ENCODE data around the gene RTN4RL2. TPM values are rescaled to one million over a fixed set of nuclear protein-coding genes. Genes with fewer than 3 reads are reported as not detected.
A peak's percentile ranks its signal among the peaks of the same experiment; 100 is the strongest.

Gene RTN4RL2
- total and polyA plus RNA-seq, 12 donors: 0.24 to 2.1 (median 0.71) TPM; not detected in 3

- H3K36me3 ChIP-seq (replicated peaks in 1 of 2): no peaks in the 10 kb centered on the region
- DNase-seq: no peak
- no peak overlapping the region for H3K27ac ChIP-seq
- no peaks in the 10 kb centered on the region for H3K9me3 ChIP-seq (replicated peaks in 1 of 3)
- H3K4me3 ChIP-seq: peak overlapping the region in 3 of 4 donors; percentile 1 to 58 (median 7)
- 1 to 2% (median 2%) methylated on average over 13 to 62 of the region's 62 CpGs for WGBS, 4 donors
- H3K27me3 ChIP-seq: peaks cover 26% of the 10 kb centered on the region
- peaks cover 19 to 32% of the 10 kb centered on the region in 2 donors for H3K4me1 ChIP-seq (replicated peaks in 1 of 2)
- intact Hi-C loops (cut with DNase I): loop anchor here in 1 of 2 donors (5.0 to 10.0 kb wide), 3 partner anchors 68 to 185 kb away; partner anchors contain the start of gene YPEL4
- no peak for TF ChIP-seq POLR2A (IDR thresholded peaks at IDR 0.05)
These were observed 935 bp upstream of the RTN4RL2 start for GRCh38 chr11:57459164-57460021.

GRCh38 chr11:57460758-57461749, 726 bp downstream of the RTN4RL2 start:
- H3K27me3 ChIP-seq: peaks cover 26% of the 10 kb centered on the region
- no peak for TF ChIP-seq CTCF (IDR thresholded peaks at IDR 0.05)
- no peak for TF ChIP-seq POLR2A (IDR thresholded peaks at IDR 0.05)
- intact Hi-C loops (cut with DNase I): loop anchor here in 1 of 2 donors (5.0 to 10.0 kb wide), 2 partner anchors 66 to 184 kb away; partner anchors contain the start of gene YPEL4

GRCh38 chr11:57461841-57462489, 1.6 kb downstream of the RTN4RL2 start:
- DNase-seq: no peak
- no peak for TF ChIP-seq CTCF (IDR thresholded peaks at IDR 0.05)
- no peak for TF ChIP-seq POLR2A (IDR thresholded peaks at IDR 0.05)
- no peaks in the 10 kb centered on the region for H3K36me3 ChIP-seq (replicated peaks in 1 of 2)
- peaks cover 20% of the 10 kb centered on the region for H3K27me3 ChIP-seq
- intact Hi-C loops (cut with DNase I): loop anchor here in 1 of 2 donors (5.0 to 10.0 kb wide), 2 partner anchors 65 to 183 kb away; partner anchors contain the start of gene YPEL4
- WGBS, 4 donors: 65 to 78% (median 72%) methylated on average over 16 of the region's 16 CpGs
- no peaks in the 10 kb centered on the region for H3K9me3 ChIP-seq (replicated peaks in 1 of 3)
- H3K4me1 ChIP-seq (replicated peaks in 1 of 2): peaks cover 19 to 32% of the 10 kb centered on the region in 2 donors
- no peak overlapping the region for H3K27ac ChIP-seq
- H3K4me3 ChIP-seq: no peak overlapping the region

More at GRCh38 chr11:57460758-57461749, 726 bp downstream of the RTN4RL2 start:
- Histone ChIP-seq H3K4me3 (peak overlapping the region in 2 of 4 donors; percentile 1 to 58), H3K9me3 (replicated peaks in 1 of 3) (no peaks in the 10 kb centered on the region), H3K36me3 (replicated peaks in 1 of 2) (no peaks in the 10 kb centered on the region), H3K27ac (no peak overlapping the region), H3K4me1 (replicated peaks in 1 of 2) (peaks cover 19 to 32% of the 10 kb centered on the region in 2 donors)
- 8 to 59% (median 11%) methylated on average over 5 to 50 of the region's 50 CpGs for WGBS, 4 donors
- no peak for DNase-seq

GRCh38 chr11:57462597-57462996, 2.3 kb downstream of the RTN4RL2 start:
- H3K4me1 ChIP-seq (replicated peaks in 1 of 2): peaks cover 19 to 27% of the 10 kb centered on the region in 2 donors
- H3K9me3 ChIP-seq (replicated peaks in 1 of 3): no peaks in the 10 kb centered on the region
- intact Hi-C loops (cut with DNase I): loop anchor here in 1 of 2 donors (5.0 to 10.0 kb wide), 2 partner anchors 65 to 182 kb away; partner anchors contain the start of gene YPEL4
- no peaks in the 10 kb centered on the region for H3K36me3 ChIP-seq (replicated peaks in 1 of 2)
- no peak overlapping the region for H3K27ac ChIP-seq
- H3K4me3 ChIP-seq: no peak overlapping the region
- TF ChIP-seq POLR2A (IDR thresholded peaks at IDR 0.05): no peak
- no peak for TF ChIP-seq CTCF (IDR thresholded peaks at IDR 0.05)
- DNase-seq: no peak
- WGBS, 4 donors: 75 to 92% (median 88%) methylated on average over 2 to 3 of the region's 3 CpGs
- peaks cover 20% of the 10 kb centered on the region for H3K27me3 ChIP-seq
